NCI-H2227 (cell line): Measurements from ENCODE around the gene MAPT.
A peak's percentile ranks its signal among the peaks of the same experiment; 100 is the strongest.

ENCODE experiments used
- DNase-seq: peaks from one replicate; lab custom pipeline; 2025; ENCODE audit not compliant: unreplicated experiment; lab: John Stamatoyannopoulos, UW

MAPT gene

GRCh38 chr17:45986056-45986455 is 91.7 kb downstream of the MAPT start:
- no peak for DNase-seq

DNA sequence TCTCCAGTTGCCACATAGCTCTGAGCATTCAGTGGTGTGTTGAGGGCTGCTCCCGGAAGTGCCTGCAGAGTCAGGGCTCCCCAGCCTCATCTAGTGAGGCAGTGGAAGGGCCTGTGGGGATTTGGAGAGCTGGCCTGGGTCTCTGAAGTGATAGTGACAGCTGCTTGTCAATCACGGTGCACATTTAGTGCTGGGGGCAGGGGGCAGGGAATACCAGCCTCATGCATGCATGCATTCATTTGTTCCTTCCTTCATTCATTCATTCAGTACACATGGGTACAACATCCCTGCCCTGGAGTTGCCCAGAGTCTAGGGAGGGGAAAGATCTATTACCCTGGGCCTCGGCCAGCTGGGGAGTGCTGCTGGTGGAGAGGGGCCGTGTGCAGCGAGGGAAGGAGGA is 93.4 kb downstream of the MAPT start:
- DNase-seq, result no peak

DNA sequence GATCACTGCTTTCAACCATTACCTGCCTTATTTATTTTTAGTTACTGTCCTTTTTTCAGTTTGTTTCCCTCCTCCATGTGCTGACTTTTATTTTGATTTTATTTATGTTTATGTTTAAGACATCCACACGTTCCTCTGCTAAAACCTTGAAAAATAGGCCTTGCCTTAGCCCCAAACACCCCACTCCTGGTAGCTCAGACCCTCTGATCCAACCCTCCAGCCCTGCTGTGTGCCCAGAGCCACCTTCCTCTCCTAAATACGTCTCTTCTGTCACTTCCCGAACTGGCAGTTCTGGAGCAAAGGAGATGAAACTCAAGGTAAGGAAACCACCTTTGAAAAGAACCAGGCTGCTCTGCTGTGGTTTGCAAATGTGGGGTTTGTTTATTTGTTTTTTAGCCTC is 95.4 kb downstream of the MAPT start:
- DNase-seq, result no peak

DNA sequence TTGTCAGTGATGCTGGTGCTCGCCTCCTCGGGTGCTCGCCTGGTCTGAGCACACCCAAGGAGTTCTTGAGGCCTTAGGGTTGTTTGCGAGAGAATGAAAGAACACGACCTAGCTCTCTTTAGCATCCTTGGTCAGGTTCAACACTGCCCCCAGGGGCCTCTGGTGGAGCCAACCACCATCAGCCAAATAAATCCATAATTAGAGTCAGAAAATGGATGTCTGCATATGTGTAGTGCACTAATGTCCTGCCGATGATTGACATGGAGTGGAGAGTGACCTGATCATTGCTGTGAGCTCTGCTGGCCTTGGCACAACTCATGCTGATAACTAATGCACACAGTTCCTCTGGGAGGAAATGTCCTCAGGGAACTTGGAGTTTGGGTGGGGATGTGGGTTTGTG is 96.5 kb downstream of the MAPT start:
- no peak for DNase-seq

- DNase-seq, result no peak
These were observed 97.0 kb downstream of the MAPT start for GRCh38 chr17:45991341-45991740.

- DNase-seq, result no peak
These were observed 97.8 kb downstream of the MAPT start for GRCh38 chr17:45992175-45992574.

- no peak for DNase-seq
These were observed 98.5 kb downstream of the MAPT start for GRCh38 chr17:45992904-45993303.

GRCh38 chr17:45993962-45994627 is 99.7 kb downstream of the MAPT start:
- no peak for DNase-seq

- DNase-seq, result no peak
These were observed 100.6 kb downstream of the MAPT start for GRCh38 chr17:45994987-45995386.

DNA sequence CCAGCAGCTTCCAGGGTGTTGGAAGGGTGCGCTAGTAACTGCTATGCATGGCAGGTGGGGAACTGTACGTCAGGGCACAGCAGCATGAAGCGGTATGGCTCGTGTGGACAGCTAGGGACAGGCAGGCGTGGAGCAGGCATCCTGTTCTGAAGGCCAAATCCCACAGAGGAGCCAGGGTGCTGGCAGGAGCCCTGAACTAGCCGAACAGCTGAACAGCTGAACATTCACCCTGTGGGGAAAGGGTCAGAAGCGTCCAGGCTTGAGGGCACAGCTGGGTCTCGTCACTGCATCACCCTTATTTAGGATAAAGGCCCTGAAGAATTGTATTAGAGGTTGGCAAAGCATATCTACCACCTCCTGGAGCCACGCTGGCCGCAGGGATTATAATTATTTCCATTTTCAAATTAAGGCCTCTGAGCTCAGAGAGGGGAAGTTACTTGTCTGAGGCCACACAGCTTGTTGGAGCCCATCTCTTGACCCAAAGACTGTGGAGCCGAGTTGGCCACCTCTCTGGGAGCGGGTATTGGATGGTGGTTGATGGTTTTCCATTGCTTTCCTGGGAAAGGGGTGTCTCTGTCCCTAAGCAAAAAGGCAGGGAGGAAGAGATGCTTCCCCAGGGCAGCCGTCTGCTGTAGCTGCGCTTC is 101.4 kb downstream of the MAPT start:
- DNase-seq, result no peak

DNA sequence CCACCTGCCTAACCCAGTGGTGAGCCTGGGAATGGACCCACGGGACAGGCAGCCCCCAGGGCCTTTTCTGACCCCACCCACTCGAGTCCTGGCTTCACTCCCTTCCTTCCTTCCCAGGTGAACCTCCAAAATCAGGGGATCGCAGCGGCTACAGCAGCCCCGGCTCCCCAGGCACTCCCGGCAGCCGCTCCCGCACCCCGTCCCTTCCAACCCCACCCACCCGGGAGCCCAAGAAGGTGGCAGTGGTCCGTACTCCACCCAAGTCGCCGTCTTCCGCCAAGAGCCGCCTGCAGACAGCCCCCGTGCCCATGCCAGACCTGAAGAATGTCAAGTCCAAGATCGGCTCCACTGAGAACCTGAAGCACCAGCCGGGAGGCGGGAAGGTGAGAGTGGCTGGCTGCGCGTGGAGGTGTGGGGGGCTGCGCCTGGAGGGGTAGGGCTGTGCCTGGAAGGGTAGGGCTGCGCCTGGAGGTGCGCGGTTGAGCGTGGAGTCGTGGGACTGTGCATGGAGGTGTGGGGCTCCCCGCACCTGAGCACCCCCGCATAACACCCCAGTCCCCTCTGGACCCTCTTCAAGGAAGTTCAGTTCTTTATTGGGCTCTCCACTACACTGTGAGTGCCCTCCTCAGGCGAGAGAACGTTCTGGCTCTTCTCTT is 102.1 kb downstream of the MAPT start:
- DNase-seq, result no peak

- DNase-seq, result no peak
These were observed 102.8 kb downstream of the MAPT start for GRCh38 chr17:45997166-45997565.

DNA sequence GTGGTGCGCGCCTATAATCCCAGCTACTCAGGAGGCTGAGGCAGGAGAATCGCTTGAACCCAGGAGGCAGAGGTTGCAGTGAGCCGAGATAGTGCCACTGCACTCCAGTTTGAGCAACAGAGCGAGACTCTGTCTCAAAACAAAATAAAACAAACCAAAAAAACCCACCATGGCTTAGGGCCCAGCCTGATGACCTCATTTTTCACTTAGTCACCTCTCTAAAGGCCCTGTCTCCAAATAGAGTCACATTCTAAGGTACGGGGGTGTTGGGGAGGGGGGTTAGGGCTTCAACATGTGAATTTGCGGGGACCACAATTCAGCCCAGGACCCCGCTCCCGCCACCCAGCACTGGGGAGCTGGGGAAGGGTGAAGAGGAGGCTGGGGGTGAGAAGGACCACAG is 103.3 kb downstream of the MAPT start:
- DNase-seq, result no peak

- no peak for DNase-seq
These were observed 104.9 kb downstream of the MAPT start, which contains the start of gene STH for GRCh38 chr17:45998987-45999899. STH (plus strand) TSS chr17:45999250; CDS start chr17:45999280, 30 bp downstream.

- no peak for DNase-seq
These were observed 105.5 kb downstream of the MAPT start for GRCh38 chr17:45999900-46000290.

- DNase-seq, result no peak
These were observed 105.9 kb downstream of the MAPT start for GRCh38 chr17:46000292-46000691.

- DNase-seq, result no peak
These were observed 106.4 kb downstream of the MAPT start for GRCh38 chr17:46000757-46001156.

DNA sequence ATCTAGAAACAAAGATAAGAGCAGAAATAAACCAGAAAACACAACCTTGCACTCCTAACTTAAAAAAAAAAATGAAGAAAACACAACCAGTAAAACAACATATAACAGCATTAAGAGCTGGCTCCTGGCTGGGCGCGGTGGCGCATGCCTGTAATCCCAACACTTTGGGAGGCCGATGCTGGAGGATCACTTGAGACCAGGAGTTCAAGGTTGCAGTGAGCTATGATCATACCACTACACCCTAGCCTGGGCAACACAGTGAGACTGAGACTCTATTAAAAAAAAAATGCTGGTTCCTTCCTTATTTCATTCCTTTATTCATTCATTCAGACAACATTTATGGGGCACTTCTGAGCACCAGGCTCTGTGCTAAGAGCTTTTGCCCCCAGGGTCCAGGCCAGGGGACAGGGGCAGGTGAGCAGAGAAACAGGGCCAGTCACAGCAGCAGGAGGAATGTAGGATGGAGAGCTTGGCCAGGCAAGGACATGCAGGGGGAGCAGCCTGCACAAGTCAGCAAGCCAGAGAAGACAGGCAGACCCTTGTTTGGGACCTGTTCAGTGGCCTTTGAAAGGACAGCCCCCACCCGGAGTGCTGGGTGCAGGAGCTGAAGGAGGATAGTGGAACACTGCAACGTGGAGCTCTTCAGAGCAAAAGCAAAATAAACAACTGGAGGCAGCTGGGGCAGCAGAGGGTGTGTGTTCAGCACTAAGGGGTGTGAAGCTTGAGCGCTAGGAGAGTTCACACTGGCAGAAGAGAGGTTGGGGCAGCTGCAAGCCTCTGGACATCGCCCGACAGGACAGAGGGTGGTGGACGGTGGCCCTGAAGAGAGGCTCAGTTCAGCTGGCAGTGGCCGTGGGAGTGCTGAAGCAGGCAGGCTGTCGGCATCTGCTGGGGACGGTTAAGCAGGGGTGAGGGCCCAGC is 107.3 kb downstream of the MAPT start:
- DNase-seq, result no peak

- peak; percentile 75 for DNase-seq
These were observed 108.1 kb downstream of the MAPT start for GRCh38 chr17:46002311-46002972.

GRCh38 chr17:46002973-46003316 is 108.6 kb downstream of the MAPT start:
- DNase-seq, result no peak
